OCI-LY1 (cell line): Measurements from ENCODE around the gene CDKN1C.

Source experiments
- EZH2 ChIP-seq: fragments of 200-600 bp; sonication (generic), shearing (Covaris generic); IDR thresholded peaks from 2 replicates; pipeline ENCODE4 v1.8.0; 2017; ENCODE audit warnings: borderline replicate concordance, mixed run types, mild to moderate bottlenecking, antibody characterized with exemption, low read length, moderate library complexity, mixed read lengths
- TF ChIP-seq, protein P1 (sequence below): fragments of 200-600 bp; sonication (generic), shearing (Covaris generic); IDR thresholded peaks from 2 replicates; pipeline ENCODE4 v1.5.1; 2017; ENCODE audit warnings: mild to moderate bottlenecking, antibody characterized with exemption, low read length, moderate library complexity, mixed read lengths

DNA sequence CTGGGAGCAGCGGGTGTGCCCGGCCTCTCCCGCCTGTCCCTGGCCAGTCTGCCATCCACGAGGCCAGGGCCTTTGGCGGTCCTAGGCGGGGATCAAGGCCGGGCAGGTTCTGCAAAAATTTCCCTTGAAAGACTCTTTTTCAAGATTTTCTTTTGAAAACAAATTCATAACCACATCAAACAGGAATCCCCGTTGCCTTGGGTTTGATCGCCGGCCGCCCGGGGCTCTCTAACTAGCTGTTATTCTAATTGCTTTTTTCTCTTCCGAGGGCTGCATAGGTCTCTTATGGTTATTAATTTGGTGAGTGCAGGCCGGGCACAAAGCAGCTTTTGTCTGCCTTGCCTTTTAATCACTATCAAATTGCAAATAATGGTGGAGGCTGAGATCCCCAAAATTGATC is 42.0 kb downstream of the CDKN1C start:
- TF ChIP-seq, protein P1, sequence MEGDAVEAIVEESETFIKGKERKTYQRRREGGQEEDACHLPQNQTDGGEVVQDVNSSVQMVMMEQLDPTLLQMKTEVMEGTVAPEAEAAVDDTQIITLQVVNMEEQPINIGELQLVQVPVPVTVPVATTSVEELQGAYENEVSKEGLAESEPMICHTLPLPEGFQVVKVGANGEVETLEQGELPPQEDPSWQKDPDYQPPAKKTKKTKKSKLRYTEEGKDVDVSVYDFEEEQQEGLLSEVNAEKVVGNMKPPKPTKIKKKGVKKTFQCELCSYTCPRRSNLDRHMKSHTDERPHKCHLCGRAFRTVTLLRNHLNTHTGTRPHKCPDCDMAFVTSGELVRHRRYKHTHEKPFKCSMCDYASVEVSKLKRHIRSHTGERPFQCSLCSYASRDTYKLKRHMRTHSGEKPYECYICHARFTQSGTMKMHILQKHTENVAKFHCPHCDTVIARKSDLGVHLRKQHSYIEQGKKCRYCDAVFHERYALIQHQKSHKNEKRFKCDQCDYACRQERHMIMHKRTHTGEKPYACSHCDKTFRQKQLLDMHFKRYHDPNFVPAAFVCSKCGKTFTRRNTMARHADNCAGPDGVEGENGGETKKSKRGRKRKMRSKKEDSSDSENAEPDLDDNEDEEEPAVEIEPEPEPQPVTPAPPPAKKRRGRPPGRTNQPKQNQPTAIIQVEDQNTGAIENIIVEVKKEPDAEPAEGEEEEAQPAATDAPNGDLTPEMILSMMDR: no peak
- no peak for TF ChIP-seq EZH2
